DND-41 (cell line): Measurements from ENCODE around the gene SNAPC4.
"Not testable (repeated sequence)": the region's sequence is repeated elsewhere in the genome, so short reads cannot be mapped to it uniquely, and the experiment has no call there.

Experiments
- CTCF ChIP-seq: IDR thresholded peaks from 2 replicates; pipeline ENCODE4 v1.5.1; 2012; ENCODE audit warnings: borderline replicate concordance, low read length, moderate library complexity, mild to moderate bottlenecking; ENCODE audit not compliant: poor library complexity, severe bottlenecking; ENCODE audit errors: extremely low read depth
- EZH2 ChIP-seq: IDR thresholded peaks from 3 replicates; pipeline ENCODE4 v1.6.1; 2012; ENCODE audit warnings: borderline replicate concordance, low read depth, mild to moderate bottlenecking, moderate library complexity, low read length, inconsistent platforms; ENCODE audit not compliant: severe bottlenecking

GRCh38 chr9:136407061-136407460 lies 7.1 kb upstream of the SNAPC4 start:
- TF ChIP-seq CTCF, EZH2: not testable (repeated sequence)
